ENCODE results near the gene SLC9C2. TPM values are rescaled to one million over a fixed set of nuclear protein-coding genes. Genes with fewer than 3 reads are reported as not detected.

Gene SLC9C2
- total RNA-seq, 4 donors from 2014 or later: not detected

- intact Hi-C loops (cut with DNase I; ENCODE audit: low total_unique reads) (no loop called here), in situ Hi-C loops (cut with MboI; ENCODE audit: low pct_ligation_motif_present in 1 of 4, low pct_unique_long_range_greater_than_20kb in 1 of 4, low sequenced_read_pairs in 3 of 4) (no loop called here)
- 0% methylated on average over 58 of the region's 69 CpGs; no CpG with 5 or more reads in 1 of the 2 donors for WGBS, 2 donors (ENCODE audit: low coverage in 1 of 2)
- Histone ChIP-seq H3K4me1 (peaks cover 25 to 64% (median 55%) of the 10 kb centered on the region in 4 donors), H3K27ac (peak within 1 kb of the TSS; percentile 98 to 99 (median 98)), H3K27me3 (no peaks in the 10 kb centered on the region), H3K4me3 (peak within 1 kb of the TSS; percentile 84 to 95 (median 91)), H3K36me3 (peaks cover 0 to 22% (median 8%) of the 10 kb centered on the region in 4 donors), H3K9me3 (no peaks in the 10 kb centered on the region)
- TF ChIP-seq CTCF (IDR thresholded peaks at IDR 0.05) (no peak), EP300 (IDR thresholded peaks at IDR 0.05; ENCODE audit: low read depth) (no peak), POLR2A (IDR thresholded peaks at IDR 0.05) (peak; percentile 77), POLR2AphosphoS5 (IDR thresholded peaks at IDR 0.05) (peak; percentile 95)
- DNase-seq: peak; percentile 59
Measured at GRCh38 chr1:173477286-173478093, 125.4 kb downstream of the SLC9C2 start, which contains the start of gene PRDX6. TSS of gene PRDX6 (plus strand) at chr1:173477335. CDS start at chr1:173477398, 63 bp downstream.

GRCh38 chr1:173476665-173477285 is 126.1 kb downstream of the SLC9C2 start:
- in situ Hi-C loops (cut with MboI; ENCODE audit: low pct_ligation_motif_present in 1 of 4, low pct_unique_long_range_greater_than_20kb in 1 of 4, low sequenced_read_pairs in 3 of 4) (no loop called here), intact Hi-C loops (cut with DNase I; ENCODE audit: low total_unique reads) (no loop called here)
- H3K36me3 ChIP-seq: peaks cover 0 to 15% (median 4%) of the 10 kb centered on the region in 4 donors
- H3K9me3 ChIP-seq: no peaks in the 10 kb centered on the region
- no peak for TF ChIP-seq CTCF (IDR thresholded peaks at IDR 0.05)
- peak; percentile 54 to 75 (median 60) for TF ChIP-seq POLR2AphosphoS5 (IDR thresholded peaks at IDR 0.05)
- TF ChIP-seq POLR2A (IDR thresholded peaks at IDR 0.05): peak; percentile 73
- no peaks in the 10 kb centered on the region for H3K27me3 ChIP-seq
- DNase-seq: peak; percentile 94
- 1% methylated on average over 25 of the region's 62 CpGs; no CpG with 5 or more reads in 1 of the 2 donors for WGBS, 2 donors (ENCODE audit: low coverage in 1 of 2)
- H3K4me1 ChIP-seq: peaks cover 25 to 64% (median 55%) of the 10 kb centered on the region in 4 donors
- H3K27ac ChIP-seq: peak overlapping the region; percentile 98 to 99 (median 98)
- peak overlapping the region; percentile 49 to 95 (median 86) for H3K4me3 ChIP-seq

- H3K4me3 ChIP-seq: peak overlapping the region; percentile 48 to 84 (median 65)
- H3K27ac ChIP-seq: peak overlapping the region; percentile 98 to 99 (median 98)
- H3K9me3 ChIP-seq: no peaks in the 10 kb centered on the region
- intact Hi-C loops (cut with DNase I; ENCODE audit: low total_unique reads): no loop called here
- H3K36me3 ChIP-seq: peaks cover 0 to 9% (median 1%) of the 10 kb centered on the region in 4 donors
- H3K4me1 ChIP-seq: peaks cover 25 to 64% (median 55%) of the 10 kb centered on the region in 4 donors
- TF ChIP-seq EP300 (IDR thresholded peaks at IDR 0.05; ENCODE audit: low read depth) (no peak), POLR2A (IDR thresholded peaks at IDR 0.05) (no peak), CTCF (IDR thresholded peaks at IDR 0.05) (no peak), POLR2AphosphoS5 (IDR thresholded peaks at IDR 0.05) (no peak)
- WGBS, 2 donors (ENCODE audit: low coverage in 1 of 2): 22 to 32% methylated on average over 5 of the region's 5 CpGs
- no peaks in the 10 kb centered on the region for H3K27me3 ChIP-seq
- in situ Hi-C loops (cut with MboI; ENCODE audit: low pct_ligation_motif_present in 1 of 4, low pct_unique_long_range_greater_than_20kb in 1 of 4, low sequenced_read_pairs in 3 of 4): no loop called here
- no peak for DNase-seq
Measured at GRCh38 chr1:173476197-173476664, 126.6 kb downstream of the SLC9C2 start.
